Transverse colon (tissue), 4 donors: ENCODE results near the gene SMKR1. TPM values are rescaled to one million over a fixed set of nuclear protein-coding genes. Genes with fewer than 3 reads are reported as not detected.

ENCODE experiments used
- DNase-seq: peaks from one replicate; pipeline ENCODE4 v3.0.0-alpha.2; 2019
- H3K27ac ChIP-seq, 4 donors: fragments of 200-600 bp; sonication (generic); 2 replicates each; pipeline ENCODE4 v1.5.1; 2016 to 2018; ENCODE audit warnings: inconsistent platforms in 4 of 4
- H3K27me3 ChIP-seq: fragments of 200-600 bp; sonication (generic); 2 replicates; pipeline ENCODE4 v1.5.1; 2017; ENCODE audit warnings: inconsistent platforms
- H3K36me3 ChIP-seq, 4 donors: fragments of 200-600 bp; sonication (generic); 2 replicates each; pipeline ENCODE4 v1.5.1; 2017 to 2019; ENCODE audit warnings: inconsistent platforms in 4 of 4
- H3K4me1 ChIP-seq, 4 donors: fragments of 200-600 bp; sonication (generic); 2 replicates each; pipeline ENCODE4 v1.5.1; 2017 to 2020; ENCODE audit warnings: inconsistent platforms in 4 of 4
- H3K4me3 ChIP-seq, 4 donors: fragments of 200-600 bp; sonication (generic); 1 replicate in 1 of 4; 2 replicates in 3 of 4; pipeline versions ENCODE4 v1.5.1 to v1.6.1; 2017 to 2019; ENCODE audit warnings: inconsistent platforms in 4 of 4
- H3K9me3 ChIP-seq, 2 donors: fragments of 200-600 bp; sonication (generic); 2 replicates each; pipeline ENCODE4 v1.5.1; 2017 to 2019; ENCODE audit warnings: inconsistent platforms in 2 of 2
- EP300 ChIP-seq: sonication (generic); formaldehyde crosslinking; IDR thresholded peaks from one replicate; pipeline ENCODE4 v1.6.1; 2017; ENCODE audit warnings: antibody characterized with exemption, low read depth
- POLR2A ChIP-seq: fragments of 450-650 bp; IDR thresholded peaks from one replicate; pipeline ENCODE4 v1.6.1; 2016; ENCODE audit warnings: antibody characterized with exemption, mild to moderate bottlenecking, moderate library complexity
- POLR2AphosphoS5 ChIP-seq, 3 donors: sonication (generic); formaldehyde crosslinking; IDR thresholded peaks; one replicate each; pipeline ENCODE4 v1.6.1; 2016; ENCODE audit warnings: antibody characterized with exemption in 3 of 3
- WGBS, 2 donors: methylation state at CpG; one replicate each; pipeline ENCODE4 v1.1.5; 2018; ENCODE audit warnings: low coverage in 1 of 2; 5-methylcytosine and 5-hydroxymethylcytosine counted together
- in situ Hi-C, 4 donors: fragments of 200-750 bp; cut with MboI; loops; one replicate each; pipeline versions ENCODE4 v1.15.0 to v1.15.1; 2017; ENCODE audit warnings: low sequenced_read_pairs in 3 of 4, low pct_ligation_motif_present in 1 of 4, low pct_unique_long_range_greater_than_20kb in 1 of 4
- intact Hi-C: fragments of 100-400 bp; cut with DNase I; formaldehyde crosslinking; loops from one replicate; pipeline ENCODE4 v1.15.1; 2023; ENCODE audit warnings: low total_unique reads
- total RNA-seq, 4 donors: library from RNA; depleted of rRNA; stranded (reverse); fragments of >200 nt; gene quantifications; one replicate each; pipeline ENCODE4 v1.1.0, GENCODE V29; 2016
- TF ChIP-seq, protein P1 (sequence below), 5 experiments: fragments of 200-600 bp in 3 of 5; fragments of 450-650 bp in 2 of 5; sonication (generic) in 3 of 5; IDR thresholded peaks; 1 replicate in 2 of 5; 2 replicates in 3 of 5; pipeline ENCODE4 v1.5.1; 2016 to 2017; ENCODE audit warnings: antibody characterized with exemption in 5 of 5, inconsistent platforms in 3 of 5, mild to moderate bottlenecking in 2 of 5, moderate library complexity in 1 of 5

SMKR1 gene
- total RNA-seq, 4 donors from 2014 or later: not detected

DNA sequence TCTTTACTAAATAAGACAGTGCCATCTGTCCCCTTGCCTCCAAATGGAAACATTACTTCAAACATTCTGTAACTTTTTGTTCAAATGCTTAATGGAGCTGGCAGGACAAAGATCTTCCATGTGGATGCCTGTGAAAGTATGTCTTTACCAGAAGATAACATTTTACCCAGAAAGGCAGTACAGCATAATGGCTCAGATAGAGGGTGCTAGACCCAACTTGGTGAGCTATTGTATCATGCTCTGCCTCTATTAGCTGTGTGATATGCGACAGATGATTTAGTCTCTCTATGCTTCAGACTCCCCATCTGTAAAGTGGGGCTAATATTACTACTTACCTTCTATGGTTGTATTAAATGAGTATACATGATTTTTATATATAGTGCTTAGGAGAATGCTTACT, 8.8 kb upstream of the SMKR1 start:
- DNase-seq: no peak
- Histone ChIP-seq H3K36me3 (no peaks in the 10 kb centered on the region), H3K4me1 (no peaks in the 10 kb centered on the region), H3K27ac (no peak overlapping the region), H3K27me3 (no peaks in the 10 kb centered on the region), H3K9me3 (no peaks in the 10 kb centered on the region), H3K4me3 (no peak overlapping the region)
- WGBS, 2 donors: 88 to 100% methylated on average over 1 of the region's 1 CpG
- in situ Hi-C loops (no loop called here), intact Hi-C loops (no loop called here)
- TF ChIP-seq POLR2A (no peak), EP300 (no peak), POLR2AphosphoS5 (IDR thresholded peaks at IDR 0.05) (no peak)
- TF ChIP-seq, protein P1, sequence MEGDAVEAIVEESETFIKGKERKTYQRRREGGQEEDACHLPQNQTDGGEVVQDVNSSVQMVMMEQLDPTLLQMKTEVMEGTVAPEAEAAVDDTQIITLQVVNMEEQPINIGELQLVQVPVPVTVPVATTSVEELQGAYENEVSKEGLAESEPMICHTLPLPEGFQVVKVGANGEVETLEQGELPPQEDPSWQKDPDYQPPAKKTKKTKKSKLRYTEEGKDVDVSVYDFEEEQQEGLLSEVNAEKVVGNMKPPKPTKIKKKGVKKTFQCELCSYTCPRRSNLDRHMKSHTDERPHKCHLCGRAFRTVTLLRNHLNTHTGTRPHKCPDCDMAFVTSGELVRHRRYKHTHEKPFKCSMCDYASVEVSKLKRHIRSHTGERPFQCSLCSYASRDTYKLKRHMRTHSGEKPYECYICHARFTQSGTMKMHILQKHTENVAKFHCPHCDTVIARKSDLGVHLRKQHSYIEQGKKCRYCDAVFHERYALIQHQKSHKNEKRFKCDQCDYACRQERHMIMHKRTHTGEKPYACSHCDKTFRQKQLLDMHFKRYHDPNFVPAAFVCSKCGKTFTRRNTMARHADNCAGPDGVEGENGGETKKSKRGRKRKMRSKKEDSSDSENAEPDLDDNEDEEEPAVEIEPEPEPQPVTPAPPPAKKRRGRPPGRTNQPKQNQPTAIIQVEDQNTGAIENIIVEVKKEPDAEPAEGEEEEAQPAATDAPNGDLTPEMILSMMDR (IDR thresholded peaks at IDR 0.05): no peak

DNA sequence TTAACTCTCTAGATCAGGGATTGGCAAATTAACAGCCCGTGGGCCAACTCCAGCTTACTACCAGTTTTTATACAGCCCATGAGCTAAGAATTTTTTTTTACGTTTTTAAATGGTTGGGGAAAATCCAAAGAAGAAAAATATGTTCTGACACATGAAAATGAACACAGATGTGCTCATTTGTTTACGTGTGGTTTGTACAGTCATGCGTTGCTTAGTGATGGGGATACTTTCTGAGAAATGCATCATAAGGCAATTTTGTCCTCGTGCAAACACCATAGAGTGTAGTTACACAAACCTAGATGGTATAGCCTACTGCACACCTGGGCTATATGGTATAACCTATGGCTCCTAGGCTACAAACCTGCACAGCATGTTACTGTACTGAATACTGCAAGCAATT, 8.3 kb upstream of the SMKR1 start:
- H3K9me3 ChIP-seq: no peaks in the 10 kb centered on the region
- no peaks in the 10 kb centered on the region for H3K27me3 ChIP-seq
- TF ChIP-seq POLR2AphosphoS5 (IDR thresholded peaks at IDR 0.05) (no peak), EP300 (no peak), POLR2A (no peak)
- TF ChIP-seq, protein P1 (IDR thresholded peaks at IDR 0.05): no peak
- intact Hi-C loops: no loop called here
- WGBS, 2 donors: 45 to 56% methylated on average over 5 of the region's 5 CpGs
- no peak overlapping the region for H3K27ac ChIP-seq
- no peak overlapping the region for H3K4me3 ChIP-seq
- H3K4me1 ChIP-seq: no peaks in the 10 kb centered on the region
- no peak for DNase-seq
- in situ Hi-C loops: no loop called here
- no peaks in the 10 kb centered on the region for H3K36me3 ChIP-seq

DNA sequence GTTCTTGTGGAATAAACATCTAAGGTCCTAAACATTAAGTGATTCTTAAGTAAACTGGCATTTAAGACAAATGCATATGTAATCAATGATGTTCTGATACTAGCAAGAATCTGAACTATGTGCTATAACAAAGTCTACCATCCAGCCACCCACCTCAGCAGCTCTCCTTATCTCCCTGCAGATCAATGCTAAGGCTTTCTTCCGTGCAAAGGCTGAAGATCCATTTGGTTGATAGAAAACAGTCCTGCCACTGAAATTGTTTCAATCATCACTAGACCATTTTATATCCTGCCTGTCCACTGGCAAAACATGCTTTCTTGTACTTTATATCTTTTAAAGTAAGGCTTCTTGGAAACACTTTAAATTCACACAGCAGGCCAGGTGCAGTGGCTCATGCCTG, 6.3 kb upstream of the SMKR1 start:
- WGBS, 2 donors: 77% methylated on average over 1 of the region's 1 CpG; no CpG with 5 or more reads in 1 of the 2 donors
- no peak for TF ChIP-seq POLR2A
- TF ChIP-seq, protein P1 (IDR thresholded peaks at IDR 0.05): no peak
- no peak for TF ChIP-seq POLR2AphosphoS5 (IDR thresholded peaks at IDR 0.05)
- TF ChIP-seq EP300: no peak
- Histone ChIP-seq H3K9me3 (no peaks in the 10 kb centered on the region), H3K4me3 (no peak overlapping the region), H3K27me3 (no peaks in the 10 kb centered on the region), H3K36me3 (no peaks in the 10 kb centered on the region), H3K4me1 (no peaks in the 10 kb centered on the region), H3K27ac (no peak overlapping the region)
- no peak for DNase-seq
- in situ Hi-C loops (no loop called here), intact Hi-C loops (no loop called here)

DNA sequence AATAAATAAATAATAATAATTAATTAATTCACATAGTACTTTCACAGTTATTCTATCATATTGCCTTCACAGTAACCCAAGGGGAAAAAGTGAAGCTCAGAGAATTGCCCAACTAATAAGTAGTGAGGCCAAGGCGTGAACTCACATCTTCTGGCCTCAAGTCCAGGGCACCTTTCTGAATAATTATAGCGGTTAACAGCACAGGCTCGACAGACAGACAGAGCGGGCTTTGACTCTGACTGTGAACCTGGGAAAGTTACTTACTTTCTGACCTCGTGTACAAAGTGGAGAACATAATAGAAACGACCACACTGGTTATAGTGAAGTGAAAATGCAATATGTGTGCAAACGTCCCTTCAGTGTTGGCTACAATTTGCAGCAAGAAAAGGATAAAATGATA, 5.7 kb upstream of the SMKR1 start:
- Histone ChIP-seq H3K36me3 (no peaks in the 10 kb centered on the region), H3K4me1 (no peaks in the 10 kb centered on the region), H3K4me3 (no peak overlapping the region), H3K27me3 (no peaks in the 10 kb centered on the region), H3K27ac (no peak overlapping the region), H3K9me3 (no peaks in the 10 kb centered on the region)
- WGBS, 2 donors: 67 to 75% methylated on average over 7 of the region's 7 CpGs
- DNase-seq: no peak
- intact Hi-C loops: no loop called here
- in situ Hi-C loops: no loop called here
- no peak for TF ChIP-seq EP300
- TF ChIP-seq, protein P1 (IDR thresholded peaks at IDR 0.05): no peak
- no peak for TF ChIP-seq POLR2A
